ENCODE data around the gene SLAMF1.
"Not testable (repeated sequence)": the region's sequence is repeated elsewhere in the genome, so short reads cannot be mapped to it uniquely, and the experiment has no call there.

The SLAMF1 gene

DNA sequence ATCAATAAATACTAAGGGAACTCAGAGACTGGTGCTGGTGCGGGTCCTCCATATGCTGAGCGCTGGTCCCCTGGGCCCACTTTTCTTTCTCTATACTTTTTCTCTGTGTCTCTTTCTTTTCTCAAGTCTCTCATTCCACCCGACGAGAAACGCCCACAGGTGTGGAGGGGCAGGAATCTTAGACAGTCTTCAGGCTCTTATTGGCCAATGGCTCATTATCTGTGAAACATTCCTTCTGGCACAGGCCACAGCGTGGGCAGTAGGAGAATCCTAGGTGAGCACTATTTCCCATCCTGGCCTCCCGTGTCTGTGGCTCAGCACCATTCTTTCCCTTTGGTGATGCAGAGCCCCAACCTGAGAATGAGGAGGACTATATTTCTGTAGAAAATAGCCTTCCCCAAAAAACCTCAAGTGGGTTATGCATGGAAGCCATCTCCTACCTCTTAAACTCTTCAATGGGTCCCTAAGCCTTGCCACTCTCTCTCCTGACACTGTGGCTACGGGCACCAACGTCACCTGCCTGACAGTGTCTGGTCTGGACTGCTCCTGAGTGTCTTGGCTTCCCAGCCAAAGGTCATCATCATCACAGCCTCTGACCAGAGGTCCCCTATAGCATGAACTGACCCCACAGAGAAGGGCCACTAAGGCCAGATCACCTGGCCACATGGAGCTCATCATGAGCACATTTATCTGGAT is 6.2 kb upstream of the SLAMF1 start:
- Histone ChIP-seq H3K36me3 (replicated peaks; ENCODE audit: insufficient read depth, low read length) (no peaks in the 10 kb centered on the region), H3K9me2 (replicated peaks; ENCODE audit: insufficient read depth, low read length) (no peaks in the 10 kb centered on the region), H2AFZ (ENCODE audit: low read length) (no peak overlapping the region), H3F3A (ENCODE audit: insufficient read depth, low read length) (no peaks in the 10 kb centered on the region), H3K27me3 (replicated peaks; ENCODE audit: insufficient read depth, low read length) (no peaks in the 10 kb centered on the region), H3K9me3 (replicated peaks; ENCODE audit: insufficient read depth, low read length) (no peaks in the 10 kb centered on the region), H3K4me1 (ENCODE audit: low read length) (peaks cover 11% of the 10 kb centered on the region; the same call in 1 of the 2 replicates), H3K79me2 (ENCODE audit: low read length) (no peaks in the 10 kb centered on the region), H4K20me1 (ENCODE audit: insufficient read depth, low read length) (no peaks in the 10 kb centered on the region), H3K9ac (ENCODE audit: low read length) (no peak overlapping the region), H3K4me3 (ENCODE audit: low read length) (no peak overlapping the region), H3K27ac (ENCODE audit: low read length) (no peak overlapping the region), H3K4me2 (ENCODE audit: low read depth, low read length) (no peak overlapping the region)
- DNase-seq = no peak
- TF ChIP-seq, protein P1, sequence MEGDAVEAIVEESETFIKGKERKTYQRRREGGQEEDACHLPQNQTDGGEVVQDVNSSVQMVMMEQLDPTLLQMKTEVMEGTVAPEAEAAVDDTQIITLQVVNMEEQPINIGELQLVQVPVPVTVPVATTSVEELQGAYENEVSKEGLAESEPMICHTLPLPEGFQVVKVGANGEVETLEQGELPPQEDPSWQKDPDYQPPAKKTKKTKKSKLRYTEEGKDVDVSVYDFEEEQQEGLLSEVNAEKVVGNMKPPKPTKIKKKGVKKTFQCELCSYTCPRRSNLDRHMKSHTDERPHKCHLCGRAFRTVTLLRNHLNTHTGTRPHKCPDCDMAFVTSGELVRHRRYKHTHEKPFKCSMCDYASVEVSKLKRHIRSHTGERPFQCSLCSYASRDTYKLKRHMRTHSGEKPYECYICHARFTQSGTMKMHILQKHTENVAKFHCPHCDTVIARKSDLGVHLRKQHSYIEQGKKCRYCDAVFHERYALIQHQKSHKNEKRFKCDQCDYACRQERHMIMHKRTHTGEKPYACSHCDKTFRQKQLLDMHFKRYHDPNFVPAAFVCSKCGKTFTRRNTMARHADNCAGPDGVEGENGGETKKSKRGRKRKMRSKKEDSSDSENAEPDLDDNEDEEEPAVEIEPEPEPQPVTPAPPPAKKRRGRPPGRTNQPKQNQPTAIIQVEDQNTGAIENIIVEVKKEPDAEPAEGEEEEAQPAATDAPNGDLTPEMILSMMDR (IDR thresholded peaks at IDR 0.05; ENCODE audit: low read length) = no peak

DNA sequence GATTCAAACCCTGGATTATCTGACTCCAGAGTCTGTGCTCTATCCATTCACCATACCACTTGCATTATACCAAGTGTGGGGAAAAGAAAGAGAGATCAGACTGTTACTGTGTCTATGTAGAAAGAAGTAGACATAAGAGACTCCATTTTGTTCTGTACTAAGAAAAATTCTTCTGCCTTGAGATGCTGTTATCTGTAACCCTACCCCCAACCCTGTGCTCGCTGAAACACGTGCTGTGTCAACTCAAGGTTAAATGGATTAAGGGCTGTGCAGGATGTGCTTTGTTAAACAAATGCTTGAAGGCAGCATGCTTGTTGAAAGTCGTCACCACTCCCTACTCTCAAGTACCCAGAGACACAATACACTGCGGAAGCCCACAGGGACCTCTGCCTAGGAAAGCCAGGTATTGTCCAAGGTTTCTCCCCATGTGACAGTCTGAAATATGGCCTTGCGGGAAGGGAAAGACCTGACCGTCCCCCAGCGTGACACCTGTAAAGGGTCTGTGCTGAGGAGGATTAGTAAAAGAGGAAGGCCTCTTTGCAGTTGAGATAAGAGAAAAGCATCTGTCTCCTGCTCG is 5.3 kb upstream of the SLAMF1 start:
- DNase-seq; H3K9ac ChIP-seq (ENCODE audit: low read length); H3K9me3 ChIP-seq (replicated peaks; ENCODE audit: insufficient read depth, low read length); H3K4me2 ChIP-seq (ENCODE audit: low read depth, low read length); H3K4me3 ChIP-seq (ENCODE audit: low read length); H3K79me2 ChIP-seq (ENCODE audit: low read length); H3K27me3 ChIP-seq (replicated peaks; ENCODE audit: insufficient read depth, low read length); H2AFZ ChIP-seq (ENCODE audit: low read length); H3K9me2 ChIP-seq (replicated peaks; ENCODE audit: insufficient read depth, low read length); H4K20me1 ChIP-seq (ENCODE audit: insufficient read depth, low read length); H3F3A ChIP-seq (ENCODE audit: insufficient read depth, low read length); H3K36me3 ChIP-seq (replicated peaks; ENCODE audit: insufficient read depth, low read length); H3K27ac ChIP-seq (ENCODE audit: low read length): not testable (repeated sequence)
- H3K4me1 ChIP-seq (ENCODE audit: low read length) = peaks cover 10% of the 10 kb centered on the region; the same call in 1 of the 2 replicates

DNA sequence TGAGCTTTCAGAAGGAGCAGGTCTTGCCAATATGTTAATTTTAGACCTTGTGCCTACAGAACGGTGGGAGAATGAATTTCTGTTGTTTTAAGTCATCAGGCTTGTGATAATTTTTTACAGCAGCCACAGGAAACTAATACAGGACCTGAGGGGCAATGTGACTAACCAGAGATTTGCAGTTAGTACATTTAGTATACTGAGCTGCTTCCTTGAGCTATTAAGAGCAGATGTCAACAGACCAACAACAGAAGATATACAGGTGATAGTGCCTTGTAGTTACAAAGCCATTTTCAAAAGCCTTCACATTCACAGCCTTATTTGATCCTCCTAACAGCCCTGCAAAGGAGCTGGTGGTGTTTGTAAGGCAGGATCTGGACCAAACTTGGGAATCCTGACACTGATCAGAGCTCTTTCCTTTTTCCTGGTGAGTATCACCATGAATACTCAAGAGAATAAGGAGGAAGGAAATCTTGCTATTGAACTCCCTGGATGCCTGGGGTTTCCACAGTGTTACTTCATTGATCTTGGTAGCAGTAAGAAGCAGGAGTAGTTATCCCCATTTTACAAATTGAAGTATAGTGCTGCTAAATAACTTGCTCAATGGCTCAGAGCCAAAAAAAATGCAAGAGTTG is 4.7 kb upstream of the SLAMF1 start:
- H3K9me3 ChIP-seq (replicated peaks; ENCODE audit: insufficient read depth, low read length) = no peaks in the 10 kb centered on the region
- no peaks in the 10 kb centered on the region for H3K79me2 ChIP-seq (ENCODE audit: low read length)
- TF ChIP-seq EZH2 (optimal IDR thresholded peaks at IDR 0.05; ENCODE audit: low read depth, low read length) (no peak), EZH2phosphoT487 (IDR thresholded peaks at IDR 0.05; ENCODE audit: low read length) (no peak)
- TF ChIP-seq, protein P1 (IDR thresholded peaks at IDR 0.05; ENCODE audit: low read length) = no peak
- H3K27me3 ChIP-seq (replicated peaks; ENCODE audit: insufficient read depth, low read length) = no peaks in the 10 kb centered on the region
- no peaks in the 10 kb centered on the region for H3K36me3 ChIP-seq (replicated peaks; ENCODE audit: insufficient read depth, low read length)
- no peak overlapping the region for H2AFZ ChIP-seq (ENCODE audit: low read length)
- no peak for DNase-seq
- H3K4me1 ChIP-seq (ENCODE audit: low read length) = peaks cover 4% of the 10 kb centered on the region; the same call in 1 of the 2 replicates
- no peaks in the 10 kb centered on the region for H3K9me2 ChIP-seq (replicated peaks; ENCODE audit: insufficient read depth, low read length)
- H3K4me3 ChIP-seq (ENCODE audit: low read length) = no peak overlapping the region
- H3F3A ChIP-seq (ENCODE audit: insufficient read depth, low read length) = no peaks in the 10 kb centered on the region
- H3K9ac ChIP-seq (ENCODE audit: low read length) = no peak overlapping the region
- no peaks in the 10 kb centered on the region for H4K20me1 ChIP-seq (ENCODE audit: insufficient read depth, low read length)
- no peak overlapping the region for H3K4me2 ChIP-seq (ENCODE audit: low read depth, low read length)
- no peak overlapping the region for H3K27ac ChIP-seq (ENCODE audit: low read length)

DNA sequence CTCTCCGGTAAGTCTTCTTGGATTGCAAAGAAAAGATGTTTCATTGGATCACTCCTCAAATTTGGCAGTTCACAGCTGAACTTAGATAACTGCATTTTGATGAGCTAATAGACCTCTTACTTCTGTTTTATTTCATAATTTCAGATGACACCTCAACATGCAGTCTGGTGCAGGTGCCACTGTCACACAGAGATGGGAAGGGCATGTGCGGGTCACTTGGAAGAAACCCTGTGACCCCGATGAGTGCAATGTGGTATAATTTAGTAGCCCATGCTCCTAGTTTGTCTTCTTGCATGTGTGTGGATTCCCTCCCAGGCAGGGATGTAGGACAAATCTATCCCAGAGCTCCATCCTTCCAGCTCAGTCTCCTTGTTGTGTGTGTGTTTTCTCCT is 481 bp upstream of the SLAMF1 start:
- no peaks in the 10 kb centered on the region for H3K9me3 ChIP-seq (replicated peaks; ENCODE audit: insufficient read depth, low read length)
- no peaks in the 10 kb centered on the region for H4K20me1 ChIP-seq (ENCODE audit: insufficient read depth, low read length)
- DNase-seq = no peak
- H3K27me3 ChIP-seq (replicated peaks; ENCODE audit: insufficient read depth, low read length) = no peaks in the 10 kb centered on the region
- no peak overlapping the region for H3K4me2 ChIP-seq (ENCODE audit: low read depth, low read length)
- no peaks in the 10 kb centered on the region for H3F3A ChIP-seq (ENCODE audit: insufficient read depth, low read length)
- no peak overlapping the region for H2AFZ ChIP-seq (ENCODE audit: low read length)
- H3K27ac ChIP-seq (ENCODE audit: low read length) = no peak overlapping the region
- H3K79me2 ChIP-seq (ENCODE audit: low read length) = no peaks in the 10 kb centered on the region
- H3K9ac ChIP-seq (ENCODE audit: low read length) = no peak overlapping the region
- H3K9me2 ChIP-seq (replicated peaks; ENCODE audit: insufficient read depth, low read length) = no peaks in the 10 kb centered on the region
- no peaks in the 10 kb centered on the region for H3K4me1 ChIP-seq (ENCODE audit: low read length)
- no peak overlapping the region for H3K4me3 ChIP-seq (ENCODE audit: low read length)
- TF ChIP-seq EZH2phosphoT487 (IDR thresholded peaks at IDR 0.05; ENCODE audit: low read length) = no peak
- TF ChIP-seq, protein P1 (IDR thresholded peaks at IDR 0.05; ENCODE audit: low read length) = no peak
- TF ChIP-seq EZH2 (optimal IDR thresholded peaks at IDR 0.05; ENCODE audit: low read depth, low read length) = no peak
- H3K36me3 ChIP-seq (replicated peaks; ENCODE audit: insufficient read depth, low read length) = no peaks in the 10 kb centered on the region

All from MM.1S (cell line).